GM21619 (cell line): ENCODE measurements around the gene CCL24.
"Not testable (repeated sequence)": the region's sequence is repeated elsewhere in the genome, so short reads cannot be mapped to it uniquely, and the experiment has no call there.

Experiments used
- ATAC-seq: cut with Tn5 transposase; IDR thresholded peaks from one replicate; pipeline ENCODE4 v1.9.1; 2021; ENCODE audit not compliant: unreplicated experiment

Gene CCL24

DNA sequence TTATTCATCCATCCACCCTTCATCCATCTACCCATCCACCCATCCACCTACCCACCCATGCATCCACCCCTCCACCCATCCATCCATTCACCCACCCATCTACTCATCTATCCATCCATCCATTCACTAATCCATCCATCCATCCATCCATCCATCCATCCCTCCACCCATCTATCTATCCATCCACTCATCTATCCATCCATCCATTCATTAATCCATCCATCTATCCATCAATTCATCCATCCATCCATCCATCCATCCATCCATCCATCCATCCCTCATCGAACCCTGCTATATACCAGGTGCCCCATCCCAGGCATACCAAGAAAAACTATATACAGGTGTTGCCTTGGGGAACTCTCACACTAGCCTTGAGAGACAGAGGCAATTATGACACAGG, 7.1 kb upstream of the CCL24 start:
- no peak for ATAC-seq

DNA sequence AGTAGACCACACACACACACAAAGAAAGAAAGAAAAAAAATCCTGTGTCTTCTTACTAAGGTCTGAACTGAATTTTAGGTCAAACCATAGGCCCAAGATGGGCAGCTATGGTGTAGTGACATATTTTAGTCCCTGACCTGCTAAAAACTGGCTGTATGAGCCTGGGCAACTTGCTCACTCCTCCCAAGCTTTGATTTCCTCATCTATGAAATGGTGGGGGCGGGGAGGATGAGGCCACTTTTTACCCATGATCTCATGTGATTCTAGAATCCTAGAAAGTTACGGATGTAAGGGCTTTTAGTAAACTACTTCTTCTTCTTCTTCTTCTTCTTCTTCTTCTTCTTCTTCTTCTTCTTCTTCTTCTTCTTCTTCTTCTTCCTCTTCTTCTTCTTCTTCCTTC, 6.1 kb upstream of the CCL24 start:
- no peak for ATAC-seq

DNA sequence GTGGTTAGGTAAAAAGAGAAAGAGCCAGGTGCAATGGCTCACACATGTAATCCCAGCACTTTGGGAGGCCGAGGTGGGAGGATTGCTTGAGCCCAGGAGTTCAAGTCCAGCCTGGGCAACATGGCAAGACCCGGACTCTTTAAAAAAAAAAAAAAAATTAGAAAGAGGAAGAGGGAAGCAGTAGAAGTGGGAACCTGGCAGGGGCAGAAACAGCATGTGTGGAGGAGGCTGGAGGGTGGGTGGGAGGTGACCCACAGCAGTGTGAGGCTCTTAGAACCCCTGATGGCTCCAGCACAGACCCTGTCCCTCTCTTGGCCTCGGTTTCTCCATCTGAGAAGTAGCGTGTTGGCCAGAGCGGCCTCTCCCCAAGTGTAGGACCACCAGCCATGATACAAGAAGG, 4.9 kb upstream of the CCL24 start:
- no peak for ATAC-seq

DNA sequence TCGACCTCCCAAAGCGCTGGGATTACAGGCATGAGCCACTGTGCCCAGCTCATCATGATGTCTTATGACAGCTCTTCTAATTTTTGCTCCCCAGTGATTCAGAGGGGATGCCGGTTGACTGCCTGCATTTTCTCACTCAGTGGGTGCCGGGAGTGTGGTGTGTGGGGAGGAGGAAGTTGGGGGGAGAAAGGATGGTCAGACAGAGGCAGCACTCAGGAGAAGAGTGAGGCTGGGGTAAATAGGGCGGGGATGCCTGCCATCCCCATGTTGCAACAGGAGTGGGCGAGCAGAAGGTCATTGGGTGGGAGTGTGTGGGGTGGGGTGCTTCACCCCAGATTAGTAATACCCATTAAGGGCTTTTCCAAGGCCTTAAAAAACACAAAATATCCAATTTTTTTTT, 3.5 kb upstream of the CCL24 start:
- no peak for ATAC-seq

DNA sequence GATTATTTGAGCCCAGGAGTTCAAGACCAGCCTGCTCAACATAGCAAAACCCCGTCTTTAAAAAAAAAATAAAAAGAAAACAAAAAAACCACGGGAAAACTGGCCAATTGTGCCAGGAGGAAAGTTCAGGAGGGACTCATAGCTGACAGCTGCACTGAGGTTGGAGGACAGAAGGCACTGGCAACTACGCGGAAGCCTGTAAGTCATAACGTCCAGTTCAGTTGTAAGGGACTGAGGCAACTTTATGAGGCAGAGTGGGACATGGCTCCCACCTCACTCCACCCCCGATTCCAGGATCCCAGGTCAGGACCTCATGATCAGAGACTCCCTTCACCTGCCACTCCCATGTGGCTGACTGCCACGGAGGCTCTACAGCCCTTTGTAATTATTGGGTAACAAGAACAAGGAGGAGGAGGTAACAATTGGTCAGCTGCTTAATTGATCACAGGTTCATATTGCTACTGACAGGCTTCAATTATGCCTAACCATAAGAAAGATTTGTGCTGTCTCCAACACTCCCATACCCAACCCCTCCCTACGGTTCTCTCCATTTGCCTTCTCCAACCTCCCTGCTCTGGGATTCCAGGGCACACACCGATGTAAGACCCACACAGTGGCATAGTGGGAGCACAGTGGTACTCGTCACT, 1.9 kb upstream of the CCL24 start:
- no peak for ATAC-seq

DNA sequence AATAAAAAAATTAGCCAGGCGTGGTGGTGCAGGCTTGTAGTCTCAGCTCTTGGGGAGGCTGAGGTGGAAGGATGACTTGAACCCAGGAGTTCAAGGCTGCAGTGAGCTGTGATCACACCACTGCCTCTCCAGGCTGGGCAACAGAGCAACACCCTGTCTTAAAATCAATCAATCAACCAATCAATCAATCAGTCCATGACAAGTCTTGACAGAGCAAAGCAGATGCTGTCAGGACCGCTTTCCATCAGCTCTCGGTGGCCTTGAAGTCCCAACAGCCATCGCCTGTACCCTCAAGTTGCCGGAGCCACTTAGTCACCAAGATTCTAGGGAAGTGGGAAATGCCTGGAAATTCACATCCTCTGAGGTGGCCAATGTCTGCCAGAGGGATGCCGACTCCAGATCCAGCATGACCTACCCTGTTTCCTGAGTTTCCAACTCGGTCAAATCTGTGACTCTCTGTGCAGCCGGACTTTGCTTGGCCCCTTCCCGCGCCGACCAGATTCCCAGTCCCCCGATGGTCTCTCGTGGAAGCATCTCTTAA, 871 bp upstream of the CCL24 start:
- ATAC-seq: no peak

DNA sequence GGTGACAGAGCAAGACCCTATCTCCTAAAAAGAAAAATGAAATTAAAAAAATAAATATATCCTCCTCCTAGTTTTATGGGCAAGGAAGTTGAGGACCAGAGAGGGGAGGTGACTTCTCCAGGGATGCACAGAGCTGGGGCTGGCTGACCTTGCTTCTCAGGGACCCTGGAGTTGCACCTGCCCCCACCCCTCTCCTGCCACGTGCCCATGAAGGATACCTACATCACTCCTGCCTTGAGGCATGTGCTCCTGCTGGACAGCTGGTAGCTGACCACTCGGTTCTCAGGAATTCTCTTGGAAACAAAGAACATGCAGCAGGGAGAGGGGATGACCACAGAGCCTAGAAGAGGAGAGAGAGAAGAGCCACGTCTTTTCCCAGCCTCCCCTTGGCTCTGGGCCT, 522 bp downstream of the CCL24 start:
- ATAC-seq: no peak

DNA sequence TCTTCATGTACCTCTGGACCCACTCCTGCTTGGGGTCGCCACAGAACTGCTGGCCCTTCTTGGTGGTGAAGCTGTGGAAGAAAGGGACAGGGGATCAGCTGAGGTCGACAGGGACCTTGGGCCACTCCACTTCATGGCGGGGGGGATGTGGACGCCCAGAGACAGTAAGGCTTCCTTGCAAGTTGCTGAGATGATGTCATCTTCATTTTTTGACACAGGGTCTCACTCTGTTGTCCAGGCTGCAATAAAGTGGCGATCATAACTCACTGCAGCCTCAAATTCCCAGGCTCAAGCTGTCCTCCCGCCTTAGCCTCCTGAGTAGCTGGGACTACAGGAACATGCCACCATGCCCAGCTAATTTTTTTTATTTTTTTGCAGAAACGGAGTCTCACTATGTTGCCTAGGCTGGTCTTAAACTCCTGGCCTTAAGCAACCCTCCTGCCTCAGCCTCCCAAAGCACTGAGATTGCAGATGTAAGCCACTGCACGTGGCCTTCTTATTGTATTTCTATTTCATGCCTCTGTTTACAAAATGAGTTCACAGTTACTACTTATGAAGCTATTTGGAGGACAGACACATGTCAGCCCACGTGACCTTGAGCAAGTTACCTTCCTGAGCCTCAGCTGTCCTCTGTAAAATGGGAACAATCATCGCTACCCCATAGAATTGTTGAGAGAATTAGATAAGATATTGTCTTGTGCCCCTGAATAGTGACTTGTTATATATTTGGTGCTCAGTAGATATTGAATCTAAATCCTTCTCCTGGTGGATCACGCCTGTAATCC, 1.5 kb downstream of the CCL24 start:
- no peak for ATAC-seq

DNA sequence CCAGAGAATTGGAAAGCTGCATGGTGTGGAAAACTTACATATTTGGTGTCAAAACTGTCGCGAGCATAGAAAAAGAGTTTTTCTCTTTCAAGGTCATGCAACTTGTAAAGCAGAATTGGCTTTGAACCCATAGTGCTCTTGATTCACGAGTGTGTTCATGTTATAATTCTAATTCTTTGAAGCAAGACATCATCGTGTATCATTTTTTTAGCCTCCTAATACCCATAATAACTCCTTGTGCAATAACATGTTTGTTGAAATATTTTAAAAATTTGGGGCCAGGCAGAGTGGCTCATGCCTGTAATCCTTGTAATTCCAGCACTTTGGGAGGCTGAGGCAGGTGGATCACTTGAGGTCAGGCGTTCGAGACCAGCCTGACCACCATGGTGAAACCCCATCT, 4.2 kb downstream of the CCL24 start:
- ATAC-seq: no peak

DNA sequence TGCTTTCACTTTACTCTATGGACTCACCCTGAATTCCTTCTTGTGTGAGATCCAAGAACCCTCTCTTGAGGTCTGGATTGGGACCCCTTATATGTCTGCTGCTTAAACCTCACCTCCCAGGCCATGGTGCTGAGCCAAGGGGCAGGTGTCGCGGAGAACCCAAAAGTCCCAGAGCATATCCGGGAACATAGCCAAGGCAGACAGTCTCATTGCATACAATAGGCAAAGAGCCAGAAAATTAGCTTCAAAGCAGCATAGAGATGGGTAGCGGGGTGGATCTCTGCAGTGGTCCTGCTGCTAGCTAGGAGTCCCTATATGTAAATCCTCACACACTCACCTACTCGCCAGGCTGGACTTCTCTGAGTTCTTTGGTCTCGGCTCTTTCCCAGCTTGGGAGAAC, 5.5 kb downstream of the CCL24 start:
- no peak for ATAC-seq

DNA sequence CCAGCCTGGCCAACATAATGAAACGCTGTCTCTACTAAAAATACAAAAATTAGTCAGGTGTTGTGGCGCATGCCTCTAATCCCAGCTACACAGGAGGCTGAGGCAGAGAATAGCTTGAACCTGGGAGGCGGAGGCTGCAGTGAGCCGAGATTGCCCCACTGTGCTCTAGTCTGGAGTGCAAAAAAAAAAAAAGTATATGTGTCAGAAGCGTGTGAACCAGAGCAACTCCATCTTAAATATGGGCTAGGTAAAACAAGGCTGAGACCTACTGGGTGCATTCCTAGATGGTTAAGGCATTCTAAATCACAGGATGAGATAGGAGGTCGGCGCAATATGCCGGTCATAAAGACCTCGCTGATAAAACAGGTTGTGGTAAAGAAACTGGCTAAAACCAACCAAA, 6.2 kb downstream of the CCL24 start:
- ATAC-seq: no peak

DNA sequence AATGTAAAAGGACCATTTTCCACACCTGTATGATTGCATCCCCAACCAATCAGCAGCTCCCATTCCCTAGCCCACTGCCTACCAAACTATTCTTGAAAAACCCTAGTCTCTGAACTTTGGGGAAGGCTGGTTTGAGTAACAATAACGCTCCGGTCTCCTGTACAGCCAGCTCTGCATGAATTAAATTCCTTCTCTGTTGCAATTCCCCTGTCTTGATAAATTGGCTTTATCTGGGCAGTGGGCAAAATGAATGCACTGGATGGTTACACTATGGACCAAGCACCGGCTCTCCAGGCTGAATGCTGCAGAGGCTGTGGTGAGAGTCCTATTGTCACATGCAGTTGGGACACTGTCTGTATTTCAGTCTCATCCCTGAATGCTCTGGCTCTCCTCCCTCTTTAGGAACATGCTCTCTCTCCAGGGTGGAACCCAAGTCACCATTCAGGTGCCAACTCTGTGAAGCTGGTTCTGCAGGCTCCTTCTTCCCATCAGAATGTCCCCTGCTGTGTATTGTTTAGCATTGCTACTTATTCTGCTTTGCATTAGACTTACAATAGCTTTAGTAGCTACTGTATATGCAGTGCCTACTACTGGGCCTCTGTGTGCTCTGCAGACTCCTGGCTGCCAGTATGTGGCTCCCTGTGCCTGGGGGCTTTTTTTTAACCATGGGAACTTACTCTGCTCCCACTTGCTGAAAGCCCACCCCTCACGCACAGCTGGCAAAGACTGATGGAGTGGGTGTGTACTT, 6.9 kb downstream of the CCL24 start:
- no peak for ATAC-seq

DNA sequence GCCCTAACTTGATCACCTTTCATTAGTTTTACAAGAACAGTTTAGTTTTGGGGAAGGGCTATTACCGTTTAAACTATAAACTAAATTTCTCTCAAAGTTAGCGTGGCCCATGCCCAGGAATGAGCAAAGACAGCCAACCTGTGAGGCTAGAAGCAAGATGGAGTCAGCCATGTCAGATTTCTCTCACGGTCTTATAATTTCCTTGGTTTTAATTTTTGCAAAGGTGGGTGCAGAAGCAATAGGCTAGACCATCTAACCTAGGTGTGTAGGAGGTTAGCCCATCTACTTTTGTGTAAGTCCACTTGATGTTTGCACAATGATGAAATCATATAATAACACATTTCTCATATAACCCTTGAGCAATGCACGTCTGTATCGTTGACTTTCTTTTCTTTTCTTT, 8.9 kb downstream of the CCL24 start:
- no peak for ATAC-seq

DNA sequence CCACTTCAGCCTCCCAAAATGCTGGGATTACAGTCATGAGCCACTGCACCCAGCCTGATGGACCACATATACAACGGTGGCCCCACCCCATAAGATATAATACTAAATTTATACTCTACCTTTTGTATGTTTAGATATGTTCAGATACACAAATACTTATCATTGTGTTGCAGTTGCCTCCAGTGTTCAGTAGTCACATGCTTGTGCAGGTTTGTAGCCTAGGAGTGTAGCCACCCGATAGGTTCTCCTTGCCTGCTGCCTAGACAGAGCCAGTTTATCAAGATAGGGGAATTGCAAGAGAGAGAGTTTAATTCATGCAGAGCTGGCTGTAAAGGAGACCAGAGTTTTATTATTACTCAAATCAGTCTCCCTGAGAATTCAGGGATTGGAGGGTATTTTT, 9.6 kb downstream of the CCL24 start:
- ATAC-seq: no peak

DNA sequence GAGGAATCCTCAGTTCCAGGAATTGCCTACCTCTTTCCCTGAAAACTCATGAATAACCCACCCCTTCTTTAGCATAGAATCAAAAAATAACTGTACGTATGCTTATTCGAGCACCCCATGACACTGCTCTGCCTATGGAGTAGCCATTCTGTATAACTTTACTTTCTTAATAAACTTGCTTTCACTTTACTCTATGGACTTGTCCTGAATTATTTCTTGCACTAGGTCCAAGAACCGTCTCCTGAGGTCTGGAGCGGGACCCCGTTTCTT, 11.1 kb downstream of the CCL24 start:
- no peak for ATAC-seq

DNA sequence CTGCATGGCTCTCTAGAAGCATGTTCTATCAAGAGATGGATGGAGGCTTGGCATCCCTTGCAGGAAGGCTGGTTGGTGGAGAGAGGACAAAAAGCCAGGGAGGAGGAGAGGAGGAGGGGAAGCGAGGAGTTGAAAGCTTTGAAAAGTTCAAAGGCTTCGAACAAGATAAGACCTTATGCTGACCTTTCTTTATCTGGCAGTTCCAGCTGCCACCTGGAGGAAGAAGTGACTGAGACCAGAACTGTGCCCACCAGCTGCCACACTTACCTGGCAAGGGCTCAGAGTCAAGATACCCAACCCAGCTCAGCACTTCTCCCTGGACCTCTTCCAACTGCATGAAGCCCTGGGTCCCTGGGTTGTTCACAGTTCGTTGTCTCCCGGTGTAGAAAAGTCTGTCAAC, 14.8 kb downstream of the CCL24 start:
- no peak for ATAC-seq

DNA sequence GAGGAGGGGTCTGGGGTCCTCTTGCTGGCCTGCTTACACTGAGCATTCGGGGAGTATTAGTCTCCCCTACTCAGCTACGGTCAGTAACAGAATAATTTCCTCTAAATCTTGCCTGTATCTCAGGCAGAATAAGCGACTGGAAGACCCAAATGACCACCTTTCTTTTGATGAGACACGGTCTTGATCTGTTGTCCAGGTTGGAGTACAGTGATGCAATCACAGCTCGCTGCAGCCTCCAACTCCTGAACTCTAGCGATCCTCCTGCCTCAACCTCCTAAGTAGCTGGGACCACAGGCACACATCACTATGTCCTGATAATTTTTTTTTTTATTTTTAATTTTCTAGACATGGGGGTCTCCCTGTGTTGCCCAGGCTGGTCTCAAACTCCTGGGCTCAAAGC, 17.2 kb downstream of the CCL24 start:
- ATAC-seq: no peak

DNA sequence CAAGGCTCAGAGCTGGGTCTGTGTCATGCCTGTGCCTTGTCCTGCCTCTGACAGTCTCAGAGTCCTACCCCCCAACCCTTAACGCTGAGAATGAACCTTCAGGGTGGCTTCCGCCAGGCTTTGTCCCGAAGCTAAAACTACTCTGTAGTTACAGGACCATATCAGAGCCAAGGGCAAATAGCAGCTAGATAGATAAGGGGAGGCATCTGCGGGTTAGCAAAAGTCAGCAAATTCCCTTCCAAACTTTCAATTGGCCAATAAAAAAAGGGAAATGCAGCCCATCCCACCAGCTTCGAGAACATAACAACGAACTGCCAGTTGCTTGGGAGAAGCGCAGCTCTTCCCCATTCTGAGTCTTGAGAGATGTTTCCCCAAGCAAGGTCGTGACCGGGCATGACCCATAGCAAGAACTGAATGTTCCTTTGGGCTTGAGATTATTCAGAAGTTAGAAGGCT, 17.7 kb downstream of the CCL24 start:
- ATAC-seq: no peak

DNA sequence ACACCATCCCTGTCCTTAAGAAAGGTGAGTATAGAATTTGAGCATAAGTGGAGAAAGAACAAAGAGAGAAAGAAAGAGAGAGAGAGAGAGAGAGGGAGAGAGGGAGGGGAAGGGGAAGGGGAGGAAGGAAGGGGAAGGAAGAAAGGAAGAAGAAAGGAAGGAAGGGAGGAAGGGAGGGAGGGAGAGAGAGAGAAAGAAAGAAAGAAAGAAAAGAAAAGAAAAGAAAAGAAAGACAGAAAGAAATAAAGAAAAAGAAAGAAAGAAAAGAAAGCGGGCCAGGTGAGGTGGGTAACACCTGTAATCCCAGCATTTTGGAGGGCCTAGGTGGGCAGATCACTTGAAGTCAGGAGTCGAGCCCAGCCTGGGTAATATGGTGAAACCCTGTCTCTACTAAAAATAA, 19.9 kb downstream of the CCL24 start:
- no peak for ATAC-seq

DNA sequence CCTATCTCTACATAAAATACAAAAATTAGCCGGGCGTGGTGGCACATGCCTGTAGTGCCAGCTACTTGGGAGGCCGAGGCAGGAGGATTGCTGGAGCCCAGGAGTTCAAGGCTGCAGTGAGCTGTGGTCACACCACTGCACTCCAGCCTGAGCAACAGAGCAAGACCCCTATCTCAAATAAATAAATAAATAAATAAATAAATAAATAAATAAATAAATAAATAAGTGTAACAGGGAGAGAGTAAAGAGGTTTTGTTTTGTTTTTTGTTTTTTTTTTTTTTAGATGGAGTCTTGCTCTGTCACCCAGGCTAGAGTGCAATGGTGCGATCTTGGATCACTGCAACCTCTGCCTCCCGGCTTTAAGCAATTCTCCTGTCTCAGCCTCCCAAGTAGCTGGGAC, 21.0 kb downstream of the CCL24 start:
- ATAC-seq: not testable (repeated sequence)

DNA sequence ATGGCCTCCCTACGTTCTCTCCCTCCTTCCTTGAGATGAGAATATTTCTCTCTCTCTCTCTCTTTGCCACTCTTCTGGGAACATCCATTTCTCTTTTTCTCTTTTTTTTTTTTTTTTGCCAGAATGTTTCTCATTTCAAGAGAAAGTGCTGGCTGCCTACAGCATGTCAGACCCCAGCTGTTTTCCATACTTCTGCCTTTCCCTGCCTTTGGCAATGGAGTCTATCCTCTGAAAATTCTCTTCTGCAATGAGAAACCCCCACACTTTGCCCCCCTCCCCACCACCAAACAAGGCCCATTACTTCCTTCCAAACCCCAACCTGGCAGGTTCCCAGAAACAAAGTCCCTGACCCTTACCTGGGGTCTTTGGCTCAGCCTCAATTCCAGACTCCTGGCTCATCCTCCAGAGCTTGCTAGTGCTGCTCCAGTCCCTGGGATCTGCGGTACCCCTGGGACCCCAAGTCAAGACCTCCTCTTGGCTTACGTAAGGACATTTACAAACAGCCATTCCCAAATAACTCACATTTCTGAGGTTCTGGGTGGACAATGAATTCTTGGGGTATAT, 24.2 kb downstream of the CCL24 start:
- no peak for ATAC-seq
